B cell (primary cell): ENCODE measurements around the gene TIGD1. TPM values are rescaled to one million over a fixed set of nuclear protein-coding genes. Genes with fewer than 3 reads are reported as not detected.

Experiments
- ATAC-seq: fragments of 200-7000 bp; cut with Tn5 transposase; one replicate; pipeline ENCODE4 v1.10.0; 2021; ENCODE audit warnings: low read depth, mild to moderate bottlenecking, moderate number of reproducible peaks, moderate library complexity
- CTCF ChIA-PET: fragments of 350-600 bp; sonication (Branson Sonifier 250); formaldehyde crosslinking; loops from one replicate; lab custom pipeline; 2021; ENCODE audit warnings: antibody characterized with exemption, inconsistent platforms; lab: Charles Lee
- POLR2A ChIA-PET: fragments of 350-600 bp; sonication (Branson Sonifier 250); formaldehyde crosslinking; loops from one replicate; lab custom pipeline; 2021; ENCODE audit warnings: antibody characterized with exemption; lab: Charles Lee
- DNase-seq: peaks from one replicate; pipeline ENCODE4 v3.0.0; 2013
- H2AFZ ChIP-seq: 2 replicates; pipeline ENCODE4 v1.6.1; 2012; ENCODE audit warnings: mild to moderate bottlenecking, low read depth, low read length; ENCODE audit not compliant: insufficient read depth, poor library complexity, severe bottlenecking
- H3K27ac ChIP-seq, 2 donors: 1 replicate in 1 of 2; 2 replicates in 1 of 2; pipeline ENCODE4 v1.5.1; 2012 to 2013; ENCODE audit warnings: low read length in 2 of 2, mild to moderate bottlenecking in 2 of 2, moderate library complexity in 1 of 2
- H3K27me3 ChIP-seq, 4 experiments: fragments of 200-600 bp in 1 of 4; sonication (generic) in 1 of 4; replicated peaks in 1 of 4; 1 replicate in 2 of 4; 2 replicates in 2 of 4; pipeline versions ENCODE4 v1.6.1 to v1.7.0; 2013 to 2016; ENCODE audit warnings: low read length in 3 of 4, mild to moderate bottlenecking in 2 of 4, mixed read lengths in 1 of 4, moderate library complexity in 1 of 4; ENCODE audit not compliant: insufficient read depth in 4 of 4, control insufficient read depth in 3 of 4; ENCODE audit errors: control extremely low read depth in 1 of 4
- H3K36me3 ChIP-seq, 2 experiments: replicated peaks in 1 of 2; 1 replicate in 1 of 2; 2 replicates in 1 of 2; pipeline versions ENCODE4 v1.6.1 to v1.7.1; 2013; ENCODE audit warnings: low read length in 1 of 2; ENCODE audit not compliant: insufficient read depth in 2 of 2, control insufficient read depth in 1 of 2; ENCODE audit errors: control extremely low read depth in 1 of 2, extremely low read depth in 1 of 2
- H3K4me1 ChIP-seq, 2 donors: fragments of 200-600 bp in 1 of 2; sonication (generic) in 1 of 2; 1 replicate in 1 of 2; 2 replicates in 1 of 2; pipeline versions ENCODE4 v1.5.1 to v1.6.1; 2013 to 2017; ENCODE audit warnings: low read length in 2 of 2; ENCODE audit not compliant: control insufficient read depth in 2 of 2, insufficient read depth in 2 of 2
- H3K4me2 ChIP-seq: replicated peaks from 2 replicates; pipeline ENCODE3; 2012; ENCODE audit warnings: mild to moderate bottlenecking, low read depth, low read length; ENCODE audit not compliant: poor library complexity, severe bottlenecking
- H3K4me3 ChIP-seq, 5 experiments: fragments of 200-600 bp in 1 of 5; sonication (generic) in 1 of 5; 1 replicate in 3 of 5; 2 replicates in 2 of 5; pipeline versions ENCODE4 v1.5.1 to v1.7.0; 2011 to 2016; ENCODE audit warnings: low read length in 4 of 5, mild to moderate bottlenecking in 4 of 5, low read depth in 2 of 5, control low read depth in 1 of 5, moderate library complexity in 1 of 5; ENCODE audit not compliant: insufficient read depth in 1 of 5; ENCODE audit errors: control extremely low read depth in 1 of 5, extremely low read depth in 1 of 5
- H3K79me2 ChIP-seq: fragments of 200-600 bp; sonication (generic); one replicate; pipeline ENCODE4 v1.6.0; 2016; ENCODE audit warnings: low read length; ENCODE audit not compliant: control insufficient read depth, insufficient read depth
- H3K9ac ChIP-seq: fragments of 200-600 bp; sonication (generic); 2 replicates; pipeline ENCODE4 v1.6.1; 2017; ENCODE audit warnings: mild to moderate bottlenecking, low read length, moderate library complexity
- H3K9me3 ChIP-seq, 3 donors: one replicate each; pipeline versions ENCODE4 v1.6.1 to v1.7.1; 2013; ENCODE audit warnings: low read length in 2 of 3; ENCODE audit not compliant: control insufficient read depth in 2 of 3, insufficient read depth in 1 of 3; ENCODE audit errors: control extremely low read depth in 1 of 3
- H4K20me1 ChIP-seq: 2 replicates; pipeline ENCODE4 v1.6.0; 2012; ENCODE audit warnings: mild to moderate bottlenecking, low read length; ENCODE audit not compliant: insufficient read depth, control insufficient read depth, poor library complexity, severe bottlenecking
- H3K27ac Mint-ChIP-seq: one replicate; pipeline ENCODE4 v1.8.0; 2021; ENCODE audit warnings: mixed read lengths
- H3K27me3 Mint-ChIP-seq: one replicate; pipeline ENCODE4 v1.8.0; 2021; ENCODE audit warnings: mixed read lengths
- H3K4me1 Mint-ChIP-seq: one replicate; pipeline ENCODE4 v1.8.0; 2021; ENCODE audit warnings: mixed read lengths
- H3K4me3 Mint-ChIP-seq: one replicate; pipeline ENCODE4 v1.8.0; 2021; ENCODE audit warnings: mixed read lengths
- H3K9me3 Mint-ChIP-seq: one replicate; pipeline ENCODE4 v1.8.0; 2022; ENCODE audit warnings: mixed read lengths; ENCODE audit not compliant: insufficient read depth
- EZH2 ChIP-seq: IDR thresholded peaks from 2 replicates; pipeline ENCODE4 v1.6.1; 2012; ENCODE audit warnings: borderline replicate concordance, low read depth, mild to moderate bottlenecking, moderate library complexity, low read length; ENCODE audit not compliant: insufficient read depth, poor library complexity, severe bottlenecking
- WGBS: methylation state at CpG from one replicate; pipeline ENCODE4 v1.1.5; 2013; ENCODE audit warnings: missing lambda C conversion rate; ENCODE audit not compliant: insufficient coverage; 5-methylcytosine and 5-hydroxymethylcytosine counted together
- intact Hi-C: fragments of 100-400 bp; cut with micrococcal nuclease; formaldehyde crosslinking; loops from one replicate; pipeline ENCODE4 v1.10.0; 2022
- polyA plus RNA-seq: library from polyadenylated mRNA; depleted of rRNA; stranded (reverse); fragments of >200 nt; gene quantifications from 2 replicates; pipeline ENCODE4 v1.2.3, GENCODE V29; 2012
- total RNA-seq, 2 donors: library from RNA; stranded (reverse); fragments of 120-200 nt in 1 of 2; gene quantifications; 1 replicate in 1 of 2; 2 replicates in 1 of 2; pipeline versions ENCODE4 v1.2.3 to v1.2.4, GENCODE V29; 2013 to 2022
- TF ChIP-seq, protein P1 (sequence below): fragments of 200-600 bp; IDR thresholded peaks from one replicate; pipeline ENCODE4 v1.8.0; 2022; ENCODE audit warnings: antibody characterized with exemption, mild to moderate bottlenecking

Gene TIGD1
- total and polyA plus RNA-seq, 2 donors (not counting 1 experiment from before 2014, with no cell fraction given): 7.6 to 13.6 TPM

GRCh38 chr2:232588680-232589585 lies 38.6 kb upstream of the TIGD1 start:
- intact Hi-C loops: no loop called here
- ChIA-PET POLR2A (no interaction called here), CTCF (no interaction called here)
- Histone ChIP-seq H3K79me2 (no peaks in the 10 kb centered on the region), H3K9me3 (peaks cover 0 to 4% (median 0%) of the 10 kb centered on the region in 3 donors), H2AFZ (no peak overlapping the region), H4K20me1 (no peaks in the 10 kb centered on the region), H3K36me3 (peaks cover 0 to 3% of the 10 kb centered on the region in 2 experiments), H3K9ac (no peak overlapping the region), H3K27me3 (no peaks in the 10 kb centered on the region), H3K27ac (no peak overlapping the region), H3K4me2 (no peak overlapping the region), H3K4me1 (no peaks in the 10 kb centered on the region), H3K4me3 (no peak overlapping the region)
- H3K27me3 Mint-ChIP-seq: no peaks in the 10 kb centered on the region
- no peak overlapping the region for H3K27ac Mint-ChIP-seq
- TF ChIP-seq, protein P1, sequence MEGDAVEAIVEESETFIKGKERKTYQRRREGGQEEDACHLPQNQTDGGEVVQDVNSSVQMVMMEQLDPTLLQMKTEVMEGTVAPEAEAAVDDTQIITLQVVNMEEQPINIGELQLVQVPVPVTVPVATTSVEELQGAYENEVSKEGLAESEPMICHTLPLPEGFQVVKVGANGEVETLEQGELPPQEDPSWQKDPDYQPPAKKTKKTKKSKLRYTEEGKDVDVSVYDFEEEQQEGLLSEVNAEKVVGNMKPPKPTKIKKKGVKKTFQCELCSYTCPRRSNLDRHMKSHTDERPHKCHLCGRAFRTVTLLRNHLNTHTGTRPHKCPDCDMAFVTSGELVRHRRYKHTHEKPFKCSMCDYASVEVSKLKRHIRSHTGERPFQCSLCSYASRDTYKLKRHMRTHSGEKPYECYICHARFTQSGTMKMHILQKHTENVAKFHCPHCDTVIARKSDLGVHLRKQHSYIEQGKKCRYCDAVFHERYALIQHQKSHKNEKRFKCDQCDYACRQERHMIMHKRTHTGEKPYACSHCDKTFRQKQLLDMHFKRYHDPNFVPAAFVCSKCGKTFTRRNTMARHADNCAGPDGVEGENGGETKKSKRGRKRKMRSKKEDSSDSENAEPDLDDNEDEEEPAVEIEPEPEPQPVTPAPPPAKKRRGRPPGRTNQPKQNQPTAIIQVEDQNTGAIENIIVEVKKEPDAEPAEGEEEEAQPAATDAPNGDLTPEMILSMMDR: no peak
- no peak for TF ChIP-seq EZH2
- WGBS: 86% methylated on average over 17 of the region's 18 CpGs
- ATAC-seq: no peak
- H3K4me3 Mint-ChIP-seq: no peak overlapping the region
- no peaks in the 10 kb centered on the region for H3K9me3 Mint-ChIP-seq
- DNase-seq: no peak
- H3K4me1 Mint-ChIP-seq: no peaks in the 10 kb centered on the region

DNA sequence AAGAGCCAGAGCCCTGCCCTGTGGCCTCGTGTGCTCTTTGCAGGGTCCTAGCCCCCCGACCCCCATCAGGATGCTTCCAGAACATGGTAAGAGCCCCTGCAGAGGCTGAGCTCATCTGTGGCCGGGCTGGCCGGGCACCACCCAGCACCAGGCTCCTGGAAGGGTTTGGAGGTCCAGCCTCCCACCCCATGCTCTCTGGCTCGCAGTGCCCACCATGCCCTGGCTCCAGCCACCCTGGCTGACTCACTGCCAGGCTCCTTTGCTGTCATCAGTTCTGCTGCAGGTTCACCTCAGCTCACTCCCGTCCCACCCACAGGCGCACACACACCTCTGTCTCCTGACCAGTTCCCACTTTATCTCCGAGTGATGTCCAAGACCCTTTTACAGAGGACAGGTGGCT lies 37.7 kb upstream of the TIGD1 start:
- ChIA-PET CTCF (no interaction called here), POLR2A (no interaction called here)
- no peak for TF ChIP-seq EZH2
- TF ChIP-seq, protein P1: no peak
- Mint-ChIP-seq H3K4me3 (no peak overlapping the region), H3K27ac (no peak overlapping the region), H3K4me1 (no peaks in the 10 kb centered on the region), H3K27me3 (no peaks in the 10 kb centered on the region), H3K9me3 (no peaks in the 10 kb centered on the region)
- no peak overlapping the region for H2AFZ ChIP-seq
- DNase-seq (no peak), ATAC-seq (no peak)
- H3K79me2 ChIP-seq: no peaks in the 10 kb centered on the region
- H3K4me1 ChIP-seq: no peaks in the 10 kb centered on the region
- intact Hi-C loops: no loop called here
- WGBS: 93% methylated on average over 7 of the region's 8 CpGs
- H3K27me3 ChIP-seq: no peaks in the 10 kb centered on the region
- H3K27ac ChIP-seq: no peak overlapping the region
- H3K9me3 ChIP-seq: peaks cover 0 to 4% (median 0%) of the 10 kb centered on the region in 3 donors
- H3K9ac ChIP-seq: no peak overlapping the region
- no peak overlapping the region for H3K4me2 ChIP-seq
- H3K4me3 ChIP-seq: no peak overlapping the region
- no peaks in the 10 kb centered on the region for H4K20me1 ChIP-seq
- H3K36me3 ChIP-seq: peaks cover 0 to 9% of the 10 kb centered on the region in 2 experiments
